Keratinocyte (primary cell): ENCODE data around the gene MTMR2. TPM values are rescaled to one million over a fixed set of nuclear protein-coding genes. Genes with fewer than 3 reads are reported as not detected.

Experiments
- DNase-seq: peaks from one replicate; pipeline ENCODE4 v3.0.0-alpha.2; 2011; ENCODE audit warnings: low read depth, missing footprints, low spot score
- FAIRE-seq: peaks from 2 replicates; lab custom pipeline; 2011; peaks lifted over from hg19 to GRCh38; lab: Jason Lieb, UNC
- H2AFZ ChIP-seq: 2 replicates; pipeline ENCODE4 v1.6.0; 2012; ENCODE audit warnings: low read length, control low read depth, inconsistent platforms; ENCODE audit not compliant: control insufficient read depth
- H3K27ac ChIP-seq: 2 replicates; pipeline ENCODE4 v1.5.1; 2011; ENCODE audit warnings: low read length; ENCODE audit not compliant: control insufficient read depth, insufficient read depth
- H3K27me3 ChIP-seq: 3 replicates; pipeline ENCODE4 v1.6.0; 2011; ENCODE audit warnings: low read length; ENCODE audit not compliant: control insufficient read depth, insufficient read depth; ENCODE audit errors: extremely low read depth
- H3K36me3 ChIP-seq, 2 experiments: 2 replicates in 1 of 2; 3 replicates in 1 of 2; pipeline ENCODE4 v1.5.1; 2011; ENCODE audit warnings: low read length in 2 of 2, mild to moderate bottlenecking in 1 of 2; ENCODE audit not compliant: control insufficient read depth in 2 of 2, insufficient read depth in 2 of 2; ENCODE audit errors: extremely low read depth in 1 of 2
- H3K4me1 ChIP-seq: 3 replicates; pipeline ENCODE4 v1.5.1; 2011; ENCODE audit warnings: low read length; ENCODE audit not compliant: control insufficient read depth, insufficient read depth; ENCODE audit errors: extremely low read depth
- H3K4me2 ChIP-seq: 3 replicates; pipeline ENCODE4 v1.6.0; 2011; ENCODE audit warnings: low read depth, low read length; ENCODE audit not compliant: control insufficient read depth, insufficient read depth; ENCODE audit errors: extremely low read depth
- H3K4me3 ChIP-seq, 3 experiments: fragments of 200-600 bp in 1 of 3; sonication (generic) in 1 of 3; 2 replicates in 2 of 3; 3 replicates in 1 of 3; pipeline ENCODE4 v1.5.1; 2011 to 2016; ENCODE audit warnings: low read length in 3 of 3, mild to moderate bottlenecking in 3 of 3, control low read depth in 2 of 3, inconsistent platforms in 1 of 3, low read depth in 1 of 3, mixed read lengths in 1 of 3, mixed run types in 1 of 3, moderate library complexity in 1 of 3; ENCODE audit not compliant: control insufficient read depth in 2 of 3, insufficient read depth in 2 of 3; ENCODE audit errors: extremely low read depth in 1 of 3
- H3K79me2 ChIP-seq: 2 replicates; pipeline ENCODE4 v1.6.0; 2012; ENCODE audit warnings: low read length; ENCODE audit not compliant: control insufficient read depth, insufficient read depth
- H3K9ac ChIP-seq: 3 replicates; pipeline ENCODE4 v1.6.0; 2011; ENCODE audit warnings: low read length; ENCODE audit not compliant: control insufficient read depth, insufficient read depth; ENCODE audit errors: extremely low read depth
- H3K9me1 ChIP-seq: 3 replicates; pipeline ENCODE4 v1.6.0; 2011; ENCODE audit warnings: low read length; ENCODE audit not compliant: control insufficient read depth, insufficient read depth; ENCODE audit errors: extremely low read depth
- H3K9me3 ChIP-seq: 2 replicates; pipeline ENCODE4 v1.5.1; 2012; ENCODE audit warnings: low read depth, low read length; ENCODE audit not compliant: control insufficient read depth
- H4K20me1 ChIP-seq: 3 replicates; pipeline ENCODE4 v1.6.0; 2011; ENCODE audit warnings: low read length; ENCODE audit not compliant: control insufficient read depth, insufficient read depth; ENCODE audit errors: extremely low read depth
- CTCF ChIP-seq, 3 experiments: IDR thresholded peaks in 1 of 3; conservative IDR thresholded peaks in 1 of 3; optimal IDR thresholded peaks in 1 of 3; 2 replicates in 2 of 3; 3 replicates in 1 of 3; pipeline versions ENCODE3 to v1.5.1; 2011; ENCODE audit warnings: low read length in 3 of 3, mild to moderate bottlenecking in 3 of 3, moderate library complexity in 2 of 3, control low read depth in 1 of 3, inconsistent platforms in 1 of 3; ENCODE audit not compliant: insufficient read depth in 2 of 3; ENCODE audit errors: extremely low read depth in 1 of 3
- EZH2 ChIP-seq: IDR thresholded peaks from one replicate; pipeline ENCODE4 v1.6.1; 2012; ENCODE audit warnings: inconsistent platforms, mild to moderate bottlenecking, low read length, moderate library complexity
- dilution Hi-C: fragments of 300-500 bp; cut with MboI; formaldehyde crosslinking; loops from one replicate; pipeline ENCODE4 v1.7.0; 2020; ENCODE audit warnings: low sequenced_read_pairs; ENCODE audit not compliant: extremely low pct_ligation_motif_present
- polyA plus RNA-seq, 5 experiments: library from polyadenylated mRNA; depleted of rRNA in 3 of 5; stranded (reverse) in 3 of 5; stranded (forward) in 1 of 5; unstranded in 1 of 5; fragments of >200 nt; gene quantifications; 1 replicate in 1 of 5; 2 replicates in 3 of 5; 3 replicates in 1 of 5; pipeline versions ENCODE4 v1.2.1 to v1.2.3, GENCODE V29; 2011 to 2012; ENCODE audit warnings: missing spikeins in 2 of 5, low read depth in 1 of 5, low replicate concordance in 1 of 5

MTMR2 gene
- polyA plus RNA-seq, 1 donor (not counting 4 experiments of a cell fraction or from before 2014, with no cell fraction given) = 27.0 TPM

GRCh38 chr11:95853862-95854261, 70.0 kb downstream of the MTMR2 start:
- Histone ChIP-seq H4K20me1 (no peaks in the 10 kb centered on the region), H3K36me3 (peaks cover 2 to 5% of the 10 kb centered on the region in 2 experiments), H3K27ac (no peak overlapping the region), H3K27me3 (no peaks in the 10 kb centered on the region), H2AFZ (no peak overlapping the region), H3K4me2 (no peak overlapping the region), H3K79me2 (no peaks in the 10 kb centered on the region), H3K4me1 (no peaks in the 10 kb centered on the region), H3K4me3 (no peak overlapping the region), H3K9me1 (no peaks in the 10 kb centered on the region), H3K9me3 (no peaks in the 10 kb centered on the region), H3K9ac (no peak overlapping the region)
- FAIRE-seq (no peak), DNase-seq (no peak)
- no peak for TF ChIP-seq EZH2
- no peak for TF ChIP-seq CTCF (optimal IDR thresholded peaks at IDR 0.05 in 1 of 3, IDR thresholded peaks at IDR 0.05 in 1 of 3, conservative IDR thresholded peaks at IDR 0.05 in 1 of 3; ENCODE audit: extremely low read depth in 1 of 3, insufficient read depth in 2 of 3, low read length in 3 of 3)
- dilution Hi-C loops = no loop called here

GRCh38 chr11:95853138-95853537, 70.8 kb downstream of the MTMR2 start:
- H2AFZ ChIP-seq = no peak overlapping the region
- no peaks in the 10 kb centered on the region for H3K9me1 ChIP-seq
- FAIRE-seq (no peak), DNase-seq (no peak)
- no peak overlapping the region for H3K9ac ChIP-seq
- TF ChIP-seq CTCF (optimal IDR thresholded peaks at IDR 0.05 in 1 of 3, IDR thresholded peaks at IDR 0.05 in 1 of 3, conservative IDR thresholded peaks at IDR 0.05 in 1 of 3; ENCODE audit: extremely low read depth in 1 of 3, insufficient read depth in 2 of 3, low read length in 3 of 3) (no peak), EZH2 (no peak)
- no peaks in the 10 kb centered on the region for H3K9me3 ChIP-seq
- H3K4me2 ChIP-seq = no peak overlapping the region
- no peak overlapping the region for H3K4me3 ChIP-seq
- no peaks in the 10 kb centered on the region for H3K4me1 ChIP-seq
- dilution Hi-C loops = no loop called here
- H4K20me1 ChIP-seq = no peaks in the 10 kb centered on the region
- no peak overlapping the region for H3K27ac ChIP-seq
- no peaks in the 10 kb centered on the region for H3K27me3 ChIP-seq
- H3K36me3 ChIP-seq = peaks cover 2 to 5% of the 10 kb centered on the region in 2 experiments
- no peaks in the 10 kb centered on the region for H3K79me2 ChIP-seq
